ENCODE data around the gene NDRG4.

Gene NDRG4

DNA sequence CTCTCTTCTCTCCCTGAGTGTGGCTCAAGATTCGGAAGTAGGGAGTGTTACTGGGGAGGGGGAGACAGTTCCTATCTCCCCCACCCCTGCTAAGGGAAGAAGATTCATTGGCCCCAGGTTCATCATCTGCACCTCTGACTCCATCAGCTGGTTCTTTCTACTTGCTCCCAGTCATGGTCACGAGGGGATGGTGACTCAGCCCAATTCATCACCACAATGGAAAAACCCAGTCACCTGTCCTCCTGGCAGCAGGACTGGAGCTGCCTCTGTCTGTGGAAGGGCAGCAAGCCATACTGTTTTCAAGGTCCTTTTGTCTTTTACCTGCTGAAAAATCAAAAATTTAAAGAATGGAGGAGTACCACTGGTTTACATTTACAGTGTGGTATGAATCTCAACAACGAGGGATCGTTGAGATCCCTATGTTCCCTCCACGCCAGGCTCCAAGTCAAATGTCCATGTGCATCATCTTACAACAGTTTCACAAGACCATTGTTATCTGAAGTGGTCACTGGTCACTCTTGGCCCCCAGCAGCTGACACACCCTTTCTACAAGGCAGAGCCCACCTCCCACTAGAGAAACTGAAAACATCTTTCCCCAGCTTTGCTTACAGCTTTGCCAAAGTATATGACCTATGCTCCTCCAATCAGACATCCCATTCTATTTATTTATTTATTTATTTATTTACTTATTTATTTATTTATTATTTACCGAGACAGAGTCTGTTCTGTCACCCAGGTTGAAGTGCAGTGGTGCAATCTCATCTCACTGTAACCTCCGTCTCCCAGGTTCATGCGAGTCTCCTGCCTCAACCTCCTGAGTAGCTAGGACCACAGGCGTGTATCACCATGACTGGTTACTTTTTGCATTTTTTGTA, 40.4 kb upstream of the NDRG4 start:
- Histone ChIP-seq H3K27me3 (ENCODE audit: control insufficient read depth in 5 of 5, insufficient read depth in 4 of 5, low read length in 5 of 5) (peaks cover 3 to 18% (median 8%) of the 10 kb centered on the region in 5 donors), H3K4me1 (ENCODE audit: control insufficient read depth in 5 of 5, insufficient read depth in 5 of 5, low read length in 5 of 5) (peaks cover 0 to 15% (median 11%) of the 10 kb centered on the region in 5 donors), H3K9me3 (ENCODE audit: control insufficient read depth in 5 of 5, low read length in 5 of 5) (no peaks in the 10 kb centered on the region), H3K27ac (ENCODE audit: low read depth, low read length) (no peak overlapping the region), H3K4me3 (ENCODE audit: low read depth in 1 of 5, low read length in 5 of 5) (no peak overlapping the region), H3K9ac (ENCODE audit: low read length in 5 of 5) (no peak overlapping the region), H3K36me3 (ENCODE audit: control insufficient read depth in 5 of 5, insufficient read depth in 5 of 5, low read length in 5 of 5) (no peaks in the 10 kb centered on the region)

DNA sequence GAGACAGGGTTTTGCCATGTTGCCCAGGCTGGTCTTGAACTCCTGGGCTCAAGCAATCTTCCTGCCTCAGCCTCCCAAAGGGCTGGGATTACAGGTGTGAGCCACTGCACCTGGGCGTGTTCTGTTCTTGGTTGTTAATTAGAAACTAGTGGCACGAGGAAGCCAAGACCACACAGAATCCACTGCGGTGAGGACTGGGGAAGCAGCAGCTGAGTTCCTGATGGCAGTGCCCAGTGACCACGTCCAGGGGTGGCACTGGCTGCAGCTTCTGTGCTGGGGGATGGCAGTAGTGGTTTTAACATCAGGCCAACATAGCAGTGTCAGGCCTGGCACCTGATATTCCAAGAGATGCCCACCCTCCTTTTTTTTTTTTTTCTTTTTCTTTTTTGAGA, 39.7 kb upstream of the NDRG4 start:
- H3K4me3 ChIP-seq (ENCODE audit: low read depth in 1 of 5, low read length in 5 of 5) = no peak overlapping the region
- H3K9ac ChIP-seq (ENCODE audit: low read length in 5 of 5) = no peak overlapping the region
- no peaks in the 10 kb centered on the region for H3K36me3 ChIP-seq (ENCODE audit: control insufficient read depth in 5 of 5, insufficient read depth in 5 of 5, low read length in 5 of 5)
- no peak overlapping the region for H3K27ac ChIP-seq (ENCODE audit: low read depth, low read length)
- H3K4me1 ChIP-seq (ENCODE audit: control insufficient read depth in 5 of 5, insufficient read depth in 5 of 5, low read length in 5 of 5) = peaks cover 0 to 21% (median 17%) of the 10 kb centered on the region in 5 donors
- H3K27me3 ChIP-seq (ENCODE audit: control insufficient read depth in 5 of 5, insufficient read depth in 4 of 5, low read length in 5 of 5) = peaks cover 8 to 22% (median 14%) of the 10 kb centered on the region in 5 donors
- H3K9me3 ChIP-seq (ENCODE audit: control insufficient read depth in 5 of 5, low read length in 5 of 5) = no peaks in the 10 kb centered on the region

DNA sequence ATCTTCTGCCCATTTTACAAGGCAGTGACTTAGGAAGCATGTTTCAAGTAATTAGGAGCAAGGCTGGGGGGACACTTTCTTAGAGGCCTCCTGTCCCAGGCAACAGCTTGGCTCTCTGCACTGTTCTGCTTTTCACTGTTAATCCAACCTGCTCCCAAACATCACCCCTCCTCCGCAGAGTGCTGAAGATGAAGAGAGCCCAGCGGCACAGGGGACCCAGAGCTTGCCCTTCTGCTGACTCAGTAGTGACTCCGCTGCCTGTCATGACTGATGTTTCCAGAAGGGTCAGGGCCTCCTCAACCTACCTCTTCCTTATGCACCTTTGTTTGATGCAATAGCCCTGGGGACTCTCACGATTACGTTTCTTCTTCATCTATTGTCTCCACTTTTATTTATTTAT, 38.9 kb upstream of the NDRG4 start:
- Histone ChIP-seq H3K27me3 (ENCODE audit: control insufficient read depth in 5 of 5, insufficient read depth in 4 of 5, low read length in 5 of 5) (peaks cover 10 to 28% (median 19%) of the 10 kb centered on the region in 5 donors), H3K27ac (ENCODE audit: low read depth, low read length) (no peak overlapping the region), H3K9ac (ENCODE audit: low read length in 5 of 5) (no peak overlapping the region), H3K4me1 (ENCODE audit: control insufficient read depth in 5 of 5, insufficient read depth in 5 of 5, low read length in 5 of 5) (peaks cover 0 to 21% (median 18%) of the 10 kb centered on the region in 5 donors), H3K4me3 (ENCODE audit: low read depth in 1 of 5, low read length in 5 of 5) (no peak overlapping the region), H3K9me3 (ENCODE audit: control insufficient read depth in 5 of 5, low read length in 5 of 5) (no peaks in the 10 kb centered on the region), H3K36me3 (ENCODE audit: control insufficient read depth in 5 of 5, insufficient read depth in 5 of 5, low read length in 5 of 5) (no peaks in the 10 kb centered on the region)

DNA sequence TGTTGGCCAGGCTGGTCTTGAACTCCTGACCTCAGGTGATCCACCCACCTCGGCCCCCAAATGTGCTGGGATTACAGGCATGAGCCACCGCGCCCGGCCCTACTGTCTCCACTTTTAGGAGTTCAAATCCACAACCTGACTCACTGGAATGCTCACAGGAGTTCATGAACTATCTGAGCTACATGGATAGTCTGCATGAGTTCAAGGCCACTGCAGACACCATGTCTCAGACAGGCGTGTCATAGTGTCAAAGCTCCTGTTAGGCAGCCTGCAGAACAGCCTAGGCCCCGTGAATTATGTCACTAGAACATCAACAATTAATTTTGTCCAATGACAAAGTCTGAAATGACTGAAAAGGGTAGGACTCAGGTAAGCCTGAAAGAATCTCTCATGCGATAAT, 38.3 kb upstream of the NDRG4 start:
- Histone ChIP-seq H3K36me3 (ENCODE audit: control insufficient read depth in 5 of 5, insufficient read depth in 5 of 5, low read length in 5 of 5) (no peaks in the 10 kb centered on the region), H3K27ac (ENCODE audit: low read depth, low read length) (no peak overlapping the region), H3K4me1 (ENCODE audit: control insufficient read depth in 5 of 5, insufficient read depth in 5 of 5, low read length in 5 of 5) (peaks cover 0 to 21% (median 18%) of the 10 kb centered on the region in 5 donors), H3K9ac (ENCODE audit: low read length in 5 of 5) (no peak overlapping the region), H3K9me3 (ENCODE audit: control insufficient read depth in 5 of 5, low read length in 5 of 5) (no peaks in the 10 kb centered on the region), H3K4me3 (ENCODE audit: low read depth in 1 of 5, low read length in 5 of 5) (no peak overlapping the region), H3K27me3 (ENCODE audit: control insufficient read depth in 5 of 5, insufficient read depth in 4 of 5, low read length in 5 of 5) (peaks cover 10 to 34% (median 25%) of the 10 kb centered on the region in 5 donors)

DNA sequence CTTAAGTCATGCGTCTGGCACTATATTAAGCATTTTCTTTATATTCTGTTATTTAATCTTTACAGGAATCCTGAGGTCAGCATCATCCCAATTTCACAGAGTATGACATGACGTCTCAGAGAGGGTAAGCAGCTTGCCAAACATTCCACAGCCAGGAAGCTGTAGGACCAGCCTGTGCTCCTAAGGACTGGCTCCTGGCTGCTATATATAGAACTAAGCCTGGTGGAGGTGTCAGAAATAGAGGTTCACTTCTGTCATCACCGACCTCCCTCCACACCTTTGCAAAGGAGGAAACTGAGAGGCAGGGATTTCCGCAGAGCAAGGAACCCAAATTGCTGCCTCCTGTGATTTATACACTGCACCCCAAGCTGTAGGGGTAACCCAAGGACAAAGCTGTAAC, 37.9 kb upstream of the NDRG4 start:
- Histone ChIP-seq H3K4me3 (ENCODE audit: low read depth in 1 of 5, low read length in 5 of 5) (no peak overlapping the region), H3K36me3 (ENCODE audit: control insufficient read depth in 5 of 5, insufficient read depth in 5 of 5, low read length in 5 of 5) (no peaks in the 10 kb centered on the region), H3K4me1 (ENCODE audit: control insufficient read depth in 5 of 5, insufficient read depth in 5 of 5, low read length in 5 of 5) (peaks cover 0 to 21% (median 18%) of the 10 kb centered on the region in 5 donors), H3K27me3 (ENCODE audit: control insufficient read depth in 5 of 5, insufficient read depth in 4 of 5, low read length in 5 of 5) (peaks cover 10 to 37% (median 26%) of the 10 kb centered on the region in 5 donors), H3K27ac (ENCODE audit: low read depth, low read length) (no peak overlapping the region), H3K9ac (ENCODE audit: low read length in 5 of 5) (no peak overlapping the region), H3K9me3 (ENCODE audit: control insufficient read depth in 5 of 5, low read length in 5 of 5) (no peaks in the 10 kb centered on the region)

DNA sequence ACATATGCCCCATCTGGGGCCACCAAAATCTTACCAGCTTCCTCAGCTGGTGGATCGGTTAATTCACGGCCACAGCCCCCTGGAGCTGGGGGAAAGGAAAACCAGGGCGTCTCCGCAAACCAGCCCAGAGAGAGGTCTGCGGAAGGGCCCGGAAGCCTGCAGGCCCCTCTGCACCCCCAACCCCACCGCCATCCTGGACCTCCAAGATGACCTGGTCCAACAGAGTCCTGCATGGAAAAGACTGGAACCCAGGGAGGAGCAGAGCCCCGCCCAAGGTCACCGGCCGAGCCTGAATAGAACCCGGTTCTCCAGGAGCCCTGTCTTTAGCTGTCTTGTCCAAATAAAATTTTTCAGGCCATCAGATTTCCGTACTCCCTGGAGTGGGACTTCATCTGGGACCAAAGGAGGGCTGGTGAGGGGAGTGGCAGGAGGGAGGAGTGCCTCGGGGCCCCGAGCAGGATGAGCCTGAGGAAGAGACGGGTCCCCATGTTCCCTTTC, 37.4 kb upstream of the NDRG4 start:
- Histone ChIP-seq H3K27ac (ENCODE audit: low read depth, low read length) (no peak overlapping the region), H3K36me3 (ENCODE audit: control insufficient read depth in 5 of 5, insufficient read depth in 5 of 5, low read length in 5 of 5) (no peaks in the 10 kb centered on the region), H3K4me1 (ENCODE audit: control insufficient read depth in 5 of 5, insufficient read depth in 5 of 5, low read length in 5 of 5) (peaks cover 0 to 21% (median 18%) of the 10 kb centered on the region in 5 donors), H3K27me3 (ENCODE audit: control insufficient read depth in 5 of 5, insufficient read depth in 4 of 5, low read length in 5 of 5) (peaks cover 11 to 39% (median 26%) of the 10 kb centered on the region in 5 donors), H3K4me3 (ENCODE audit: low read depth in 1 of 5, low read length in 5 of 5) (no peak overlapping the region), H3K9ac (ENCODE audit: low read length in 5 of 5) (no peak overlapping the region), H3K9me3 (ENCODE audit: control insufficient read depth in 5 of 5, low read length in 5 of 5) (no peaks in the 10 kb centered on the region)

DNA sequence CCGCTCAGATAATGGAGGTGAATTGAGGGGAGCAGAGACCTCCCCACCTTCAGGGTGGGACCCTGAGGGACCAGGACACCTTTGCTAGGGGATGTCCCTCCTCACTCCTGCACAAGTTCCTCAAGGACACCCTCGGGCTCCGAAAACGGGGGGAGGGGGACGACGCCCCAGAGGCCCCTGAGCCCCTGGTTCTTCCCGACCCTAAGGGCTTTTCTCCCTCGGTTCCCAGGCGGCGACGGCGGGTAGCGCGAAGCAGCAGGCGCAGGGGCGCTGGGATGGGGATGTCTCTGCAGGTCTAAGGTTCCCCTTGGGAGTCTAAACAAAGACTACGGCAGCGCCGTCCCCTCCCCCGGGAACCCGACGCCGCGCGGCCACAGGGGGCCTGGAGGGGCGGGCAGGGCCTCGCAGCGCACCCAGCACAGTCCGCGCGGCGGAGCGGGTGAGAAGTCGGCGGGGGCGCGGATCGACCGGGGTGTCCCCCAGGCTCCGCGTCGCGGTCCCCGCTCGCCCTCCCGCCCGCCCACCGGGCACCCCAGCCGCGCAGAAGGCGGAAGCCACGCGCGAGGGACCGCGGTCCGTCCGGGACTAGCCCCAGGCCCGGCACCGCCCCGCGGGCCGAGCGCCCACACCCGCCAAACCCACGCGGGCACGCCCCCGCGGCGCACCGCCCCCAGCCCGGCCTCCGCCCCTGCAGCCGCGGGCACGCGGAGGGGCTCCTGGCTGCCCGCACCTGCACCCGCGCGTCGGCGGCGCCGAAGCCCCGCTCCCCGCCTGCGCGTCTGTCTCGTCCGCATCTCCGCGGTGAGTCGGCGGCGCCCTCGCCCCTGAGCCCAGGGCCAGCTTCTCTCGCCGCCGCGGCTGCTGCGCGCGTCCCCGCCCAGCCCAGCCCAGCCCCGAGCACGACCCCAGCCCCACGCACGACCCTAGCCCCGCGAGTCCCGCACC, 36.7 kb upstream of the NDRG4 start:
- peaks cover 13 to 46% (median 33%) of the 10 kb centered on the region in 5 donors for H3K27me3 ChIP-seq (ENCODE audit: control insufficient read depth in 5 of 5, insufficient read depth in 4 of 5, low read length in 5 of 5)
- H3K27ac ChIP-seq (ENCODE audit: low read depth, low read length) = no peak overlapping the region
- peak overlapping the region in 4 of 5 donors; percentile 51 to 61 (median 58) for H3K4me3 ChIP-seq (ENCODE audit: low read depth in 1 of 5, low read length in 5 of 5)
- peaks cover 0 to 21% (median 18%) of the 10 kb centered on the region in 5 donors for H3K4me1 ChIP-seq (ENCODE audit: control insufficient read depth in 5 of 5, insufficient read depth in 5 of 5, low read length in 5 of 5)
- H3K9ac ChIP-seq (ENCODE audit: low read length in 5 of 5) = no peak overlapping the region
- no peaks in the 10 kb centered on the region for H3K36me3 ChIP-seq (ENCODE audit: control insufficient read depth in 5 of 5, insufficient read depth in 5 of 5, low read length in 5 of 5)
- no peaks in the 10 kb centered on the region for H3K9me3 ChIP-seq (ENCODE audit: control insufficient read depth in 5 of 5, low read length in 5 of 5)

DNA sequence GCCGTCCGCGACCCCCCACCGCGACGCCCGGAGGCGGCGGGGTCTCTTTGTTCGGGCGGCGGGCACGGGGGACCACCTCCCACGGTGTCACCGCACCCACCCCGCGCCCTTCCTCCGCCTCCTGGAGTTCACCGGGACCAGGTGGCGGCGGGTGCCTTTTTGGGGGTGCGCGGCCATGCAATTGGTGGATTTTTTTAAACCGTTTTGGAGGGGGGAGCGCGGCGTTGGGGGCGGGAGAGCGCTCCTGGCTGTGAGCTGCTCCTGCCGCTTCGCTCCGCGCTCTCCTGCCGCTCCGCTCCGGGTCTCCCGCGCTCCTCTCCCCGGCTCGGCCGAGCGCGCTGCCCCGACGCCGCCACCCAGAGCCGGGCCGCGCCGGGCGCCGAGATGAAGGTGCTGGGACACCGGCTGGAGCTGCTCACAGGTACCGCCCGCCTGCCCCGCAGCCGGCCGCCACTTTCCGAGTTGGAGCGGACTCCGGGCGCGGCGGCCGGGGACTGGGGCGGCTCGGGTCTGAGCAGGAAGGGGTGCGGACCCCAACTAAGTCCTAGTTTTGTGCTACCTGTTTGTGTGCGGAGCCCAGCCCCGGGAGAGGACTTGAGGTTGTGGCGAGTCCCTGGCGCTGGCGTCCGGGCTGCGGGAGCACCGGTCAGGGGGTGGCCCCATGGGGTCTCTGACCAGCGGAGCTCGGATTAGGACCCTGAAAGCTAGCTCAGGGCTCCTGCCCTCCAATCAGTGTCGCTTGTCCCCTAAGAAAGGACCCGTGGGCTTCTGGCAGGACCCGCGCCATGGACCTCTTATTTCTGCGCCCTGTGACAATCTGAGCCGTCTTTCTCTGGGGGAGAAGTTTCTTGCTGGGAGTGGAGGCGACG, 35.7 kb upstream of the NDRG4 start:
- Histone ChIP-seq H3K27ac (ENCODE audit: low read depth, low read length) (no peak overlapping the region), H3K4me3 (ENCODE audit: low read depth in 1 of 5, low read length in 5 of 5) (peak overlapping the region; percentile 19 to 61 (median 55)), H3K9ac (ENCODE audit: low read length in 5 of 5) (peak overlapping the region in 1 of 5 donors; percentile 14), H3K27me3 (ENCODE audit: control insufficient read depth in 5 of 5, insufficient read depth in 4 of 5, low read length in 5 of 5) (peaks cover 13 to 47% (median 33%) of the 10 kb centered on the region in 5 donors), H3K36me3 (ENCODE audit: control insufficient read depth in 5 of 5, insufficient read depth in 5 of 5, low read length in 5 of 5) (no peaks in the 10 kb centered on the region), H3K4me1 (ENCODE audit: control insufficient read depth in 5 of 5, insufficient read depth in 5 of 5, low read length in 5 of 5) (peaks cover 0 to 21% (median 18%) of the 10 kb centered on the region in 5 donors), H3K9me3 (ENCODE audit: control insufficient read depth in 5 of 5, low read length in 5 of 5) (no peaks in the 10 kb centered on the region)
